ENCODE results near the gene SLC35A5.

SLC35A5 gene

DNA sequence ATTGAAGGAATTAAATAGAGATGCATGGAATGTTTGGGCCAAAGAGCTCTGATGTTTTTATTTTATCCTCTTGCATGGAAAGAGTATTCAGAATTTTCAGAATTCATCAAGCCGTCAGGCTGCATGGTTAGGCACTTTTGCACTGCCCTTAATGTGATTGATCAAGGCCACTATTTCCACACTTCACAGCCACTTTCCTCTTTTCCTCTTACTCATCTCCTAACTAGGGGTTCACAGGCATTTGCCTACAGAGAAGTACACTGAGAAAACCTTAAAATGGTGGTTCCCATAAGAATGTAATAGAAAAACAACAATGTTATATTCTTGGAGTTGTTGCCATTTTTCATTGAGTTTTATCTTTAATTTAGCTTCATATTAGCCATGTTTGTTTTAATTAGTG, 10.9 kb downstream of the SLC35A5 start:
- no peak for DNase-seq

DNA sequence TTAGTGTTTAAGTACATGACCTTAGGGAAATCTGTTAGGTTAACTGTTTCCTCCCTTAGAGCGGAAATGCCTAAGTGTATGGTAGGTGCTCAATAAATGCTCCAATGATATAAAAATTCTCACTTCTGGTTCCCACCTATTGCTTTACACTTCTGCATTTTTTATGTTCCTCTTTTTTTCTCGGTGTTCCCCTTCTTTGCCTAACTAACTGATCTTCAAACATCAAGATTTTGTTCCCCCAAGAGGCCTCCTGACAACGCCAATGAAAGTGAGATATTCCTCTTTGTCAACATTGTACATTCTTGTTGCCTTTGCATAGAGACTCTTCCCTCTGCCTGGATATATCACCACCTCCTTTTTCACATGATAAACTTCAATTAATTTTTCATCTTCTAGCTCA, 17.4 kb downstream of the SLC35A5 start:
- no peak for DNase-seq

DNA sequence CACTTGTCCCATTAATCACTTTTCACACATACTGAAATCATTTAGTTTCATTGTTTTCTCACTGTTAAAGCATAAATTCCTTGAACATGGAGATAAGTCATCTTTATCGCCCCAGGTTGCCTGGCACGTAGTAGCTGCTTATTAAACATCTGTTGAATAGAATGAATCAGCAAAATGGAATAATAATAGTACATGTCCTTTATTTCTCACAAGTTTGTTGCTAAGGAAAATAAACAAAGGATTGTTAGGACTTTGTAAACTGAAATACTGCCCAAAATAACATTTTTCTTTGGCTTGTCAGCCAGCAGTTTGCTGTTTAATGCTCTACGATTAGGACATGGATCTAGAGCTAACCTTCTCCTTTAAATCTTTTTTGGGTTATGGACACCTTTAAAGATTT, 17.9 kb downstream of the SLC35A5 start:
- no peak for DNase-seq

DNA sequence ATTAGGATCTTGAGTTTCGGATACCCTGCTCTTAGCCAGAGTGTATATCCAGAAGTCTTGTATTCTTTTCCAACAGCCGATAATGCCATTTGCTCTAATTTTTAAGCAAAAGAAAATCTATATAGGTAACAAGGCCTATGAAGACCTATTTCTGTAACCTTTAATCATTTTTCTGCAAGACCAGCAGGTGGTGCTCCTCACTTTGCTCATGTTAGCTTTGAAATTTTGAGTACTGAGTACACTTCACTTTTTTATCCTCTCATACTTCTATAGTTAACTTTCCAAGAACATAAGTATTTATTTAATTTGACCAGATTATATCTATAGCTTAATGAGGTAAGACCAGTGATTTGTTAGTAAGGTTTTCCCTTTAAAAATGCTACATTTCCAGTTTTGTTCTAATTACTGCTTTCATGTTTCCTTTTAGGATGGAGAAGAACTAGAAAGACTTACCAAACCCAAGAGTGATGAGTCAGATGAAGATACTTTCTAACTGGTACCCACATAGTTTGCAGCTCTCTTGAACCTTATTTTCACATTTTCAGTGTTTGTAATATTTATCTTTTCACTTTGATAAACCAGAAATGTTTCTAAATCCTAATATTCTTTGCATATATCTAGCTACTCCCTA, 20.5 kb downstream of the SLC35A5 start:
- no peak for DNase-seq

DNA sequence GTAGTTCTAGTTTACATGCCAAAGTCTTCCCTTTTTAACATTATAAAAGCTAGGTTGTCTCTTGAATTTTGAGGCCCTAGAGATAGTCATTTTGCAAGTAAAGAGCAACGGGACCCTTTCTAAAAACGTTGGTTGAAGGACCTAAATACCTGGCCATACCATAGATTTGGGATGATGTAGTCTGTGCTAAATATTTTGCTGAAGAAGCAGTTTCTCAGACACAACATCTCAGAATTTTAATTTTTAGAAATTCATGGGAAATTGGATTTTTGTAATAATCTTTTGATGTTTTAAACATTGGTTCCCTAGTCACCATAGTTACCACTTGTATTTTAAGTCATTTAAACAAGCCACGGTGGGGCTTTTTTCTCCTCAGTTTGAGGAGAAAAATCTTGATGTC, 21.3 kb downstream of the SLC35A5 start:
- DNase-seq, result no peak

DNA sequence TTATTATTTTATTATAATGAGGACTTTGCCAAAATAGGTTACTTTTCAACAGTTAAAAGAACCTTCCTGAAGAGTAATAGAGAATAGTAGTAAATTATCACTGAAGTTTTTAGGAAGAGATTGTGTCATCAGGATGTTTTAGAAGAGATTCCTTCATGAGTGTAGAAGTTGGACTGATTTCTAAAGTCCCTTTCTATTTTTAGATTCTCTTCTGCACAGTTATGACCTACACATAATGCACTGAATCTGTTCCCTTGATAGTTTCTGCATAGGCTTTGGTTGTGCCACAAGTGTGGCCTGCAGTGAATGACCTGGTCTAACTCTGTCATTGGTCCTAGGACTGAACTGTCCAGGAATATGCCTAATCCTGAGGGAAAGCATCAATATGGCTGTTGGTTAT, 23.9 kb downstream of the SLC35A5 start:
- no peak for DNase-seq

DNA sequence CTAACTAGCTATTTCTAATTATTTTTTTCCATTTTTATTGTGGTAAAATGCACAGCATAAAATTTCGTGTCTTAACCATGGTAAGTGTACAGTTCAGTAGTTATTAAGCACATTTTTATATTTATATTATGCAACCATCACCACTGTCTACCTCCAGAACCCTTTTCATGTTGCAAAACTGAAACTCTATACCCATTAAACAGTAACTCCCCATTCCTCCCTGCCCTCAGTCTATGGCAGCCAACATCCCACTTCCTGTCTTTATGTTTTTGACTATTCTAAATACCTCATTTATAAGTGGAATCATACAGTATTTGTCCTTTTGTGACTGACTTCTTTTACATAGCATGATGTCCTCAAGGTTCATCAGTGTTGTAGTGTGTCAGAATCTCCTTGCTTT, 25.5 kb downstream of the SLC35A5 start:
- DNase-seq, result no peak

DNA sequence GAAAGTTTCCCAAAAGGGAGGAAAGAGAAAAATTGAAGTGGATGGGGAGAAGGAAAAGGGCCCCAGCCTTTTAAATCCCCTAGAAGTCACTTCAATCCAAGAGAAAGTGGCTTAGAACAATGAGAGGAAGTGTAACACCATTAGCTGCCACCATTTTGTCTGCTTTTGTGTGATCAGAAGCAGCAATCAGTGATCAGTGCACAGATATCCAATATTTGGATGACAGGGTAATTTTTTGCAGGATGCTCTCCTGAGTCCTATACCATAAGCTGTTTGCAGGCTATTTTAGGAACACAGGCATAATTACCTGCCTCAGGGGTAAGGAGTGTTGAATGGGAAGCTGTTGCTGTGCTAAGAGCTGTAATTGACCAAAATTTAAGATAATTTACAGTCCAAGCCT, 31.4 kb downstream of the SLC35A5 start:
- no peak for DNase-seq

DNA sequence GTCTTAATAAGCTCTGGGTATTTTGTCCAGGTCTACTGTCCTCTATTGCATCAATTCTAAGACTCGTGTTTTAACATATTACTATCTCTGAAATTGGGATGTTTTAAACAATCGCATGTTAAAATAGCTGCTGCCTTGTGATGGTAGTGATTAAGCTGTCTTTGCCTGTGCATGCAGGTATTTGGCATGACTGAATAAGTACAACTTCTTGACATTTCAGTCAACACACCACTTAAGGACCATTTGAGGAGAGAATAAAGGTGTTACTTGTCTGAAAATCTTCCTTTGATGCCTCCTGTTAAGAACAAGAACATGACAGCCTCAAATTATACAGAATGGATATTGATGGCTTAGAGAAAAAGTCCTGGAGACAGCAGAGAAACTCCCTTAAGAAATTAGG, 33.0 kb downstream of the SLC35A5 start:
- no peak for DNase-seq

DNA sequence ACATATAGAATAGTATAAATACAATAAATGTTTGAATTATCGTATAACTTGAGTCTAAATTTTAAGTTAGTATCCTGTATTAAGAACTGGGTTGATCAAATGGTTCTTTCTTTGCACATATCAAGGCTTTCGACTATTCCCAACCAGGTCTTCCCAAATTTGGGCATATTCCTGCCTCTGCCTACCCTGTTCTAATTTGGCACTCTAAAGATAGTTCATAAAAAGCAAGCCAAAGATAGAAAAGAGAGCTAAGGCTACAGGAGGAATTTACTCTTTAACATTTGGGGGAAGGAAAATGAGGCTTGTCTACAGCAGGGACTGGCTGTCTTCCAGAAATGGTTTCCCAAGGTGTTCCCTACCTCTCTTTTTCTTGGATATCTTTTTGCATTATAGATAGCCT, 36.1 kb downstream of the SLC35A5 start:
- DNase-seq, result no peak

DNA sequence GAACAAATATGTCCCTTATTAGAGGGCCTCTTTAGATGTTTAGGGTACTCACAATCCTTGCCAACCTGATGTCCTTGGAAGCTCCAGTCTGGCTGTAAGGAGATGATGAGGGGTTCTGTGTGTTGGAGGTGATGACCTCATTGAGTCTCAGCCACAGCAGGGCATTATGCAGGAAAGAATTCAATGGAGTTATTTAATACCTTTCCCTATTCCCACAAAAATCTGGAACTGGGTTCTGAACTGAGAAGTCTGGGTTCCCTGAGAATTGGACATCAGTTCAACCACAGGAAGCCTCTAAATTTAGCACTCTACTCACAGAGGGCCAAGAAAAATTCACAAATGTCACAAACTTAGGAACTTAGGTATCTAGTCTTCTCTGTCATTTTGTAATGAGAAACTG, 36.9 kb downstream of the SLC35A5 start:
- no peak for DNase-seq

DNA sequence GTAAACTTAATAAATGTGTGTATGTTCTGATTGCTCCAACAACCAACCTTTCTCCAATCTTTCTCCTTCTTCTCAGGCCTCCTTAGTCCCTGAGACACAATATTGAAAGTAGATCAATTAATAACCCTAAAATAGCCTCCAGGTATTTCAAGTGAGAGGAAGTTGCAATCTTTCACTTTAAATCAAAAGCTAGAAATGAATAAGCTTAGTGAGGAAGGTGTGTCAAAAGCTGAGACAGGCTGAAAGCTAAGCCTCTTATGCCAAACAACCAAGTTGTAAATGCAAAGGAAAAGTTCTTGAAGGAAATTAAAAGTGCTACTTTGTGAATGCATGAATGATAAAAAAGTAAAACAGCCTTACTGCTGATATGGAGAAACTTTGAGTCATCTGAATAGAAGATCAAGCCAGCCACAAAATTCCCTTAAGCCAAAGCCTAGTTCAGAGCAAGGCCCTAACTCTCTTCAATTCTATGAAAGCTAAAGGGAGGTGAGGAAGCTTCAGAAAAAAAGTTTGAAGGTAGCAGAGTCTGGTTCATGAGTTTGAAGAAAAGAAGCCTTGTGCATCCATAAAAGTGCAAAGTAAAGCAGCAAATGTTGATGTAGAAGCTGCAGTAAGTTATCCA, 40.5 kb downstream of the SLC35A5 start:
- DNase-seq, result no peak

DNA sequence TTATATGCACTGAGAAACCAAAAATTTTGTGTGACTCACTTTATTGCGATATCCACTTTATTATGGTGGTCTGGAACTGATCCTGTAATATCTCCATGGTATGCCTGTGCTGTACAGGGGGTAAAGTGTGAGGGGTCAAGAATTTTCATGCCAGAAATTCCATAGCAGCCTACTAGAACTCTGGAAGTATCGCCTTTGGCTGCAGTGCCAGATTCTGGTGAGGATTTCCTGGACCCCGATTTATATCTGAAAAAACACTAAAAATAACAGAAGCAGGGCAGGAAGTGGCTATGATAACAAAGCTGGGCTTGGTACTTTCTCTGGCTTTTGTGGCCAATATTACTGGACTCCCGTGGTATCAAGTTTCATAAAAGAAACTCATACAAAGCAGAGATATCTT, 42.7 kb downstream of the SLC35A5 start:
- no peak for DNase-seq

DNA sequence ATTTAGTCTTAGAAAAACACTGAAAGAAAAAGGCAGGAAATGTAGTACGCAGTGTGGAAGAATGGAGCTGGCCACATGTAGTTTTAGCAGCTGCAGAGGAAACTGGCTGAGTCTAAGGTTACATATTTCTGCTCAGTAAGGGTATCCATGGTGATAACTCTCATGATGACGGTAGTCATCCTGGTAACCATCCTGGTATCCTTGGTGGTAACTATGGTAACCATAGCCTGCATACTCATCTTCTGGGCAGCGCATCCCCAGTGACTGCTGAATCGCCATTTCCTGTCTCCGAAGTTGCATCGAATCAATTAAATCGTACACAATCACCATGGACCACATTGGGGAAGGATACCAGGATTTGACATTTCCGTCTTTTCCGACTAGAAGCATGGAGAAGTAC, 43.4 kb downstream of the SLC35A5 start:
- DNase-seq, result peak in 1 of 14 donors; percentile 8

DNA sequence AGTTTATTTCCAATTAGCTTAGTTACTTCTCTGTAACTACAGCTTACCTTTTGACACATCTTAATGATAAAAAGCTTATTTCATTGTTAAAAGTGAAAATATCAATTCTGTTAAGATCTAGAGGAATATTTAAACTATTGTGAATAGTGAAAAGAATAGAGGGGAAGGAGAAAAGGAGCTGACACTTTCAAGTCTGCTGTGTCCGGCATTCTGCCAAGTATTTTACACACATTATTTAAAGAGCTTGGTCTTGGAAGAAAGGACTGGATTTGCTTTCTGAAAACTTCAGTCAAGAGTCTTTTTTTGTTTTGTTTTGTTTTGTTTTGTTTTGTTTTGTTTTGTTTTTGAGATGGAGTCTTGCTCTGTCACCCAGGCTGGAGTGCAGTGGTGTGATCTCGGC, 44.3 kb downstream of the SLC35A5 start:
- no peak for DNase-seq

DNA sequence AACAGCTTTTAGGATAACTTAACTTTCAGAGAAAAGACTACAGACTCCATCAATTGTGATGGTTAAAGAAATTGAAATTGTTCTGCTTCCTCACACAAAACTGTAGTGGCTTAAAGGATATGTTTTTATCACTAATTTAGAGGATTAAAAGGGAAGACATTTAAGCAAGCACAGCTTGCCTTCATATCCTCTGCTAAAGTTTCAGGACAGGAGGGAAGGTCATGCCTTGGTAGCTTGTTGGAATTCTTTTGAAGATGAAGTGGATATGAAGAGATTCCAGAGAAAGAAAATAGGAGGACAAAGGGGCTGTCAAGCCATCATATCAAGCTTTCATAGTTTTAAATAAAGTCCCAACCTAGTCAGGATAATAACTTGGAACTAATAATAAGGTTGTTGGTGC, 46.0 kb downstream of the SLC35A5 start:
- DNase-seq, result no peak

DNA sequence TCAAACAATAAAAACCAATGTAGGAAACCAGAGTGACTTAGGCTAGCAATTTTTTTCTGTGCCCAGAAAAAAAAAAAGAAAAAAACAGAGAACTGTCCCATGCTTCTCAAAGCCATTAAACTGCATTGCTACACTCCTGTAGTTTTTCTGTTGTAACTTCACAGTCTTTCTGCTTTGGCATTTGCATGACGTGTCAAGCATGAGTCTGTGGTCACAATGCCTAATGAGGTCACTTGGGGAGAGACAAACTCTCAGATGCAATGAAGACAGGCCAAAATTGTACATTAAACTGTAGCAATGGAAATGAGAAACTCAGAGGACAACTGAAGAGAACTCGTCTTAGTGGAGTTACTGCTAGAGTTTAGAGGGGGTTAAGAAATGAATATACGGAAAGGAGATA, 48.3 kb downstream of the SLC35A5 start:
- no peak for DNase-seq

DNA sequence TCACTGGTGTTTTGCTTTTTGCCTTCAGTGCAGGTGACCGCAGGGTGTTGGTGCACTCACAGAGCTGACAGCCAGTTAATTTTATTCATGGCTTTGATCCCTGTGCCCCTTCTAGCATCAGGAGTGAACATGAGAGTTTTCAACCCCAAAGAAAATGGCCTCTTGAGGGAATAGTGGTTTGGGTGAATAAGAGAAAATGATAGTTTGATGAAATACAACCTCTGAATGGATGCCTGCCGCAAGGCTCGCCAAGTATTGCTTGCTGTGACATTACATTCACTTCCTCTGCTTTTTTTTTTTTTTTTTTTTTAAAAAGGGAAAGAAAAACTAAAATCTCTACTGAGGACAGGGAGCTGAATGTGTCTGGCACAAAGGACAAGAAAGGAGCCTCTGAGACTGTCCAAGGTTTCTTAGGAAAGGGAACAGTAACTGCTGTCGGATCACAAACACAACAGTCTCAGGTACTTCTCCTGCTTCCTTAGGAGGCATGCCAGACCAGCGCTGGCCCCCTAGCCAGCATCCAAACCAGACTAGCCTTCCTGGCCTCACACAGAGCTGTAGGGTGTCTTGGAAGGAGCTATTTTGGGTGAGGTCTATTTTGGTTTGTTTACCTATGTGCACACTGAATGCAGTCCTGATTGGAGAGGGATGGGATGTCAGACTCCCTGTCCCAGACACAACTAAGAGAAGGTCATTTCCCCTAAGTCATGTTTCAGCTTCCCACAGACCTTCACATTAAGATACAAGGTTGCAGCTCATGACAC, 50.1 kb downstream of the SLC35A5 start:
- no peak for DNase-seq

DNA sequence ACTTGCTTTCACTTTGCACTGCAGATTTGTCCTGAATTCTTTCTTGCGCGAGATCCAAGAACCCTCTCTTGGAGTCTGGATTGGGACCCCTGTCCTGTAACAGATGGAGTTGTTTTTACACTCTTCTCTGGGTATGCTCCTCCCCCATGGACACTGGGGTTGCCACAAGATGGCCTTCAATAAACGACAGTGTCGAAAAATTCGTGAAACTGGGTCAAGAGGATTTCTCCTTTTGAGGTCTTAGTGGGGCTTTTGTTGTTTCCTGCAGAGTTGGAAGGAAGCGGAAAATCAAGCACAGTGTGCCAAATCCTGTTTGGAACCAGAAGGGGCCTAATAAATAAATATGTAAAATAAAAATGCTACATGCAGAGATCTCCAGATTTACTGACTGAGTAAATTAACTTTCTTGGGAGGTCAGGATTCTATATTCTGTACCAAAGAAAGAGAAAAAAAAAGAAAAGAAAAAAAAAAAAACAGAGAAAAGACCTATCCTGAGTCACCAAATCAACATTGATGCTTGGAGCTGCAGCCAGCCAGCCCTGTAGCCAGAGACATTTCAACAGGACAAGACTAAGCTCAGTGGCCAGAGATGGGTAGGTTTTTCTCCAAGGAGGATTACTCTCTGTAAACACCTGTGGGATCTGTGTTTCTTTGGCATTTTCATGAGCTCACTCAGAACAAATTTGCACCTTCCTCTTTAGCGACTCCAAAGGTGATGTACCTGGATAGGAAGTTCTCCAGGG, 54.3 kb downstream of the SLC35A5 start:
- peak in 2 of 14 donors; percentile 12 to 17 for DNase-seq

DNA sequence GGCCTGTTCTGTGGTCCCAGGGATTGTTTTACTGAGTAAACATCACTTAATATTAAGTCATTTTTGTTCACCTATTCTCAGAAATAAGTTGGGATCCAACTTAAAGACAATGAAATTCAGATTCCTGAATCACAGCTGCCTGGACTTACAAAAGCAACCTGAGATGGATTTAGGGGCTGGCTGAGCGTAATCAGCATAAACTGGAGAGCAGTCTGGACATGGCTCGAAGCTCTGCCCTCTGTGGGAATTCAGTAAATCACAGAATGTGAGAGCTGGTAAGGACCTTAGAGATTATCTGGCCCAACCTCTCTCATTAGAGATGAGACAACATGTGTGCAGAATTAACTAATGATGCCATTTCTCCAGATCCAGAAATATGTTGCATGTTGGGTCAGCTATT, 55.4 kb downstream of the SLC35A5 start:
- DNase-seq, result no peak

DNA sequence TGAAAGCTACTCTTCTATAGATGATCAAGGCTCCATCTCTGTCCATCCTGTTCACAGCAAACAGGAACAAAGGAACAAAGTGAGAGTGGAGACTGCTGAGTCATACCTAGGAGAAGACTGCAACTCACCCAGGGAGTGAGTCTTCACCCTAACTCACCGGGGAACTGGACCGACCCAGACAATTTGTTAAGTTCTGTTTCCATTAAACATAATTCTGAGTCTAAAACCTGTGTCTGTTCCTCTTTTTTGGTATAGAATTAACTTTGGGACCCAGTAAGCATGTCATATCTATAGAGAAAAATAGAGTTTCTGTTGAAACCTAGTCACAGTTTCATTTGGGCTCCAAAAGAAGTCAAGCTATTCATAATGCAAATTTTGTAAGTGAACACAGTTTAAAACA, 57.5 kb downstream of the SLC35A5 start:
- DNase-seq, result no peak

DNA sequence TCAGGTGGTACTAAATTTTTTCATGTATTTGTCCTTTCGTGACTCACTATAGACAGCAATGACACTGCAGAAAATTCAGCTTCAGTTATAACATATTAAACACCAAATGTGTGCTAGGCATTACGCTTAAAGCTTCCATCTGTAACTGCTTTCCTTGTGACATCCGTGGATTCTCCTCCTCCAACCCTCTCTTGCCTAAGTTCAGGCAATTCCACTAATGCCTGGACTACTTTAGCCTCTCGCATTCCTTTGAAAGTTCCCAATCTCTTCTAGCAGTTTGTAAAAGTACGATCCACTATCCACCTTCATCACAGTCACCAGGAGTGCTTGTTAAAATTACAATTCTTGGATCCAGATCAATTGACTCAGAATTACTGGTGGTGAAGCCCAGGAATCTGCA, 61.4 kb downstream of the SLC35A5 start:
- DNase-seq, result no peak

DNA sequence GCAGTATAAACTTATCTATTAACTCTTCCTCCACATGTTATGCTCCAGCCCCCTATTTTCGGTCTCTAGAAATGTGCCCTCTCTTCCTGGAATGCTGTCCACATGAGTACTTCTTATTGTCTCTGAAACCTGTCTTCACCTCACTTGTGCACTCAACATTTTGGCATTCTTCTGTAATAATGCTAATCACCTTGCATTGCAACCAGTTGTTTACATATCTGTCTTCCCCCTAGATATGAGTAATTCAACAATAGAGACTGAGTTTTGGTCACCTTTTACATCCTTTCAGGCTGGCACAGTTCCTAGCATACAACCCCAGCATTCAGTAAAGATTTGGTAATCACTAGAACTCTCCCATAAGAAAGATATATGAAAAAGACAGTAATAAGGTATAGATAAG, 61.9 kb downstream of the SLC35A5 start:
- no peak for DNase-seq
